ENCODE measurements around the gene TMEM30B.
"Not testable (repeated sequence)": the region's sequence is repeated elsewhere in the genome, so short reads cannot be mapped to it uniquely, and the experiment has no call there.

Gene TMEM30B

GRCh38 chr14:61325166-61325565 lies 44.0 kb upstream of the TMEM30B start:
- DNase-seq (ENCODE audit: low read depth): no peak
- no peak overlapping the region for H3K4me3 ChIP-seq (ENCODE audit: low read depth, low read length)
- TF ChIP-seq CTCF (IDR thresholded peaks at IDR 0.05; ENCODE audit: low read depth, low read length, missing control alignments): no peak

- no peak for TF ChIP-seq CTCF (IDR thresholded peaks at IDR 0.05; ENCODE audit: low read depth, low read length, missing control alignments)
- H3K4me3 ChIP-seq (ENCODE audit: low read depth, low read length): no peak overlapping the region; the same call in 1 of the 2 replicates
- no peak for DNase-seq (ENCODE audit: low read depth)
These were observed 42.8 kb upstream of the TMEM30B start for GRCh38 chr14:61323970-61324369.

- DNase-seq (ENCODE audit: low read depth): no peak
- no peak for TF ChIP-seq CTCF (IDR thresholded peaks at IDR 0.05; ENCODE audit: low read depth, low read length, missing control alignments)
- H3K4me3 ChIP-seq (ENCODE audit: low read depth, low read length): peak overlapping the region; percentile 82
These were observed 41.7 kb upstream of the TMEM30B start for GRCh38 chr14:61322799-61323290.

- peak overlapping the region; percentile 82 for H3K4me3 ChIP-seq (ENCODE audit: low read depth, low read length)
- DNase-seq (ENCODE audit: low read depth): no peak
- TF ChIP-seq CTCF (IDR thresholded peaks at IDR 0.05; ENCODE audit: low read depth, low read length, missing control alignments): no peak
These were observed 41.1 kb upstream of the TMEM30B start for GRCh38 chr14:61322011-61322798.

GRCh38 chr14:61321385-61322010 lies 40.4 kb upstream of the TMEM30B start, which contains the start of gene PRKCH:
TSS of gene PRKCH (plus strand) at chr14:61321579. CDS start at chr14:61322102, 523 bp downstream.
- peak; percentile 30 for TF ChIP-seq CTCF (IDR thresholded peaks at IDR 0.05; ENCODE audit: low read depth, low read length, missing control alignments)
- peak within 1 kb of the TSS; percentile 82 for H3K4me3 ChIP-seq (ENCODE audit: low read depth, low read length)
- DNase-seq (ENCODE audit: low read depth): no peak

GRCh38 chr14:61320806-61321384 lies 39.8 kb upstream of the TMEM30B start:
- no peak for DNase-seq (ENCODE audit: low read depth)
- peak overlapping the region; percentile 82 for H3K4me3 ChIP-seq (ENCODE audit: low read depth, low read length)
- no peak for TF ChIP-seq CTCF (IDR thresholded peaks at IDR 0.05; ENCODE audit: low read depth, low read length, missing control alignments)

- H3K4me3 ChIP-seq (ENCODE audit: low read depth, low read length); DNase-seq (ENCODE audit: low read depth): not testable (repeated sequence)
These were observed 39.0 kb upstream of the TMEM30B start for GRCh38 chr14:61320170-61320569.

Measured in GM12864 (cell line).